Mesendoderm (in vitro differentiated cells): ENCODE results near the gene RBM33.

Source experiments
- DNase-seq: peaks from one replicate; pipeline ENCODE4 v3.0.0; 2013
- H2AK5ac ChIP-seq: 2 replicates; pipeline ENCODE4 v1.6.1; 2013; ENCODE audit warnings: low read length, inconsistent platforms
- H2BK120ac ChIP-seq: 2 replicates; pipeline ENCODE4 v1.6.1; 2013; ENCODE audit warnings: low read depth, mild to moderate bottlenecking, low read length, moderate library complexity, mixed read lengths
- H2BK15ac ChIP-seq: replicated peaks from 2 replicates; pipeline ENCODE4 v1.6.1; 2013; ENCODE audit warnings: low read depth, mild to moderate bottlenecking, moderate library complexity
- H2BK5ac ChIP-seq: 2 replicates; pipeline ENCODE4 v1.6.1; 2013; ENCODE audit warnings: low read length, inconsistent platforms
- H3K18ac ChIP-seq: 2 replicates; pipeline ENCODE4 v1.6.1; 2013; ENCODE audit warnings: mild to moderate bottlenecking, low read length, mixed read lengths
- H3K23ac ChIP-seq: one replicate; pipeline ENCODE4 v1.6.1; 2013; ENCODE audit warnings: low read length
- H3K27ac ChIP-seq: 2 replicates; pipeline ENCODE4 v1.5.1; 2013; ENCODE audit warnings: low read depth, mild to moderate bottlenecking, inconsistent platforms, low read length, moderate library complexity
- H3K27me3 ChIP-seq: 2 replicates; pipeline ENCODE4 v1.6.1; 2013; ENCODE audit warnings: low read length, control low read depth, mild to moderate bottlenecking, inconsistent platforms; ENCODE audit not compliant: insufficient read depth, poor library complexity
- H3K36me3 ChIP-seq: 2 replicates; pipeline ENCODE4 v1.6.1; 2013; ENCODE audit warnings: low read length, inconsistent platforms; ENCODE audit not compliant: control insufficient read depth, insufficient read depth
- H3K4ac ChIP-seq: one replicate; pipeline ENCODE4 v1.6.1; 2013; ENCODE audit warnings: low read depth, mild to moderate bottlenecking, low read length, moderate library complexity
- H3K4me1 ChIP-seq: 2 replicates; pipeline ENCODE4 v1.6.1; 2013; ENCODE audit warnings: low read depth, low read length, inconsistent platforms; ENCODE audit not compliant: control insufficient read depth
- H3K4me2 ChIP-seq: 2 replicates; pipeline ENCODE4 v1.6.1; 2013; ENCODE audit warnings: low read length
- H3K4me3 ChIP-seq: 2 replicates; pipeline ENCODE4 v1.5.1; 2013; ENCODE audit warnings: mild to moderate bottlenecking, low read length
- H3K56ac ChIP-seq: one replicate; pipeline ENCODE4 v1.6.1; 2013; ENCODE audit warnings: low read length
- H3K79me1 ChIP-seq: 2 replicates; pipeline ENCODE4 v1.6.1; 2013; ENCODE audit warnings: low read length, inconsistent platforms
- H3K79me2 ChIP-seq: 2 replicates; pipeline ENCODE4 v1.6.1; 2013; ENCODE audit warnings: mild to moderate bottlenecking, low read length; ENCODE audit not compliant: control insufficient read depth, insufficient read depth
- H3K9ac ChIP-seq: 2 replicates; pipeline ENCODE4 v1.6.1; 2013; ENCODE audit warnings: low read length, inconsistent platforms
- H4K5ac ChIP-seq: one replicate; pipeline ENCODE4 v1.6.1; 2013; ENCODE audit warnings: low read length
- H4K8ac ChIP-seq: one replicate; pipeline ENCODE4 v1.6.1; 2013; ENCODE audit warnings: low read depth, mild to moderate bottlenecking, control low read depth, low read length, moderate library complexity
- WGBS: extraction: QIAGEN DNeasy Blood & Tissue Kit; methylation state at CpG from one replicate; pipeline ENCODE4 v1.1.7; 2013; ENCODE audit warnings: low lambda C conversion rate, missing lambda C conversion rate; ENCODE audit not compliant: insufficient coverage; ENCODE audit errors: extremely low coverage; 5-methylcytosine and 5-hydroxymethylcytosine counted together

RBM33 gene

DNA sequence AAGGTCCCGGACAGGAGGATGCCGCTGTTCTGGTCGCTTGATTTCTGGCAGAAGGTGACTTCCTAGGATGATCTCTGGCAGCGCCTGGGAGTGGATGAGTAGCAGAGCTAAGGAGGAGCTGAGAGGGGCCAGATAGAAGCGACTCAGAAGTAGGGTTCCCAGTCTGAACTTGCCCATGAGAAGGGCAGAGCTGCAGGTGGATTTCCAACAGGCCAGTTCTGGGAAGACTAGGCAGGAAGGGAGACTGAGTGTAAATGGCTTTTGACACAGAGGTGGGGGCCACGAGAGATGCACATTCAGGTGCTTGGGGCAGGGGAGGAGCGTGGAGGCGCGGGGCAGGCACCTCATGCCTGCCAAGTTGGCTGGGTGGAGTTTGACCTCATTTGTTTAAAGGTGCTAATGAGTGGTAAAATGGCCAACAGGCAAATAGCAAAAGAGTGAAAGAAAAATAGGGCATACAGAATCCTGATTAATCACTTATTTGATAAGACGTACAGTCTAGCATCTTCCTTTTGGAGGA, 109.0 kb downstream of the RBM33 start:
- H3K9ac ChIP-seq, result no peak overlapping the region
- H3K27me3 ChIP-seq, result no peaks in the 10 kb centered on the region
- peaks cover 30% of the 10 kb centered on the region for H3K79me1 ChIP-seq
- H3K4ac ChIP-seq, result no peak overlapping the region
- H3K18ac ChIP-seq, result no peak overlapping the region
- peaks cover 31% of the 10 kb centered on the region for H3K79me2 ChIP-seq
- peaks cover 11% of the 10 kb centered on the region for H3K4me1 ChIP-seq
- H3K4me2 ChIP-seq, result no peak overlapping the region
- no peak overlapping the region for H3K4me3 ChIP-seq
- H4K8ac ChIP-seq, result no peak overlapping the region
- no peak overlapping the region for H3K23ac ChIP-seq
- no peak overlapping the region for H3K56ac ChIP-seq
- no peak overlapping the region for H2BK5ac ChIP-seq
- H2AK5ac ChIP-seq, result no peak overlapping the region
- H2BK15ac ChIP-seq, result no peak overlapping the region
- no peaks in the 10 kb centered on the region for H3K36me3 ChIP-seq
- H4K5ac ChIP-seq, result no peak overlapping the region
- no peak overlapping the region for H3K27ac ChIP-seq
- no CpG with 5 or more reads among the region's 10 CpGs for WGBS
- no peak overlapping the region for H2BK120ac ChIP-seq
- no peak for DNase-seq

DNA sequence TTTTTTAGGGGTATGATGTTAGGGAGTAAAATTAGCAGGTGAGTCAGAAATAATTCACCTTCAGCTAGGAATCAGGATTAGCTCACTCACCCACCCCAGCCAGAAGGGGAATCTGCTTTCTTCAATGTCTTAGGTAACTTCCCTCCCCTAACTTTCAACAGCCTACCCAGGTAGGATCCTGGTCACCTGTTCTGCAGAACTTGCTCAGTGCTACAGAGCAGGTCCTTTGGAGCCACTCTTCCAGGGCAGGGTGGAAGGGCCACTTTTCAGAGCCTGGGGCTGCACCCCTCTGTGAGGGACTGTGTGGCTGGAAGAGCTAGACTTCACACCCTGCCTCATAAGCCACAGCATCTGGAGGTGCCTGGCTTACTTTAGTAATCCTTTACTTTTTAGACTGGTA, 109.7 kb downstream of the RBM33 start:
- Histone ChIP-seq H3K18ac (no peak overlapping the region), H3K9ac (no peak overlapping the region), H3K4me1 (peaks cover 11% of the 10 kb centered on the region), H3K79me2 (peaks cover 25% of the 10 kb centered on the region), H3K27me3 (no peaks in the 10 kb centered on the region), H3K4me2 (no peak overlapping the region), H4K5ac (no peak overlapping the region), H3K23ac (no peak overlapping the region), H3K4ac (no peak overlapping the region), H3K56ac (no peak overlapping the region), H3K79me1 (peaks cover 28% of the 10 kb centered on the region), H2AK5ac (no peak overlapping the region), H4K8ac (no peak overlapping the region), H3K4me3 (no peak overlapping the region), H3K27ac (no peak overlapping the region), H3K36me3 (no peaks in the 10 kb centered on the region), H2BK120ac (no peak overlapping the region), H2BK15ac (no peak overlapping the region), H2BK5ac (no peak overlapping the region)
- no peak for DNase-seq

DNA sequence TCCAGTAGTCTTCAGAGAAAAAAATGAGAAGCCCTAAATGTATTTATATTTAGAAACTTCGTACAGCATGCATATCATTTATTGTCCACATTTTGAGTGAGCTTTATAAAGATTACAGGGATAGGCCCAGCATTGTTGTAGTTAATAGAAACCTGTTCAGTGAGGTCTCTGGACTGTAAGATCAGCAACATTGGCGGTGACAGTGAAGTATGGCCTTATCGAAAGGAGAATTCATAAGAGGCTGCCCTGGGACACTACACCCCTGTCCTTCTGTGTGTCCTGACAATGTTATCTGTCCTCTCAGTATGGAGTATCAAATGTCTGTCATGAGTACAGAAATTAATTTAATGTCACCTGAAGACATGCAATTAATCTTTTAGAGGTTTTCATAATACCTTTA, 110.6 kb downstream of the RBM33 start:
- H3K4me3 ChIP-seq, result no peak overlapping the region
- H2AK5ac ChIP-seq, result no peak overlapping the region
- H3K36me3 ChIP-seq, result no peaks in the 10 kb centered on the region
- H3K23ac ChIP-seq, result no peak overlapping the region
- peaks cover 11% of the 10 kb centered on the region for H3K4me1 ChIP-seq
- no peak overlapping the region for H3K4ac ChIP-seq
- no peak overlapping the region for H3K56ac ChIP-seq
- H4K5ac ChIP-seq, result no peak overlapping the region
- no peak overlapping the region for H4K8ac ChIP-seq
- H3K27ac ChIP-seq, result no peak overlapping the region
- H3K4me2 ChIP-seq, result no peak overlapping the region
- peaks cover 28% of the 10 kb centered on the region for H3K79me1 ChIP-seq
- no peak for DNase-seq
- no peak overlapping the region for H2BK15ac ChIP-seq
- no peak overlapping the region for H3K18ac ChIP-seq
- H3K9ac ChIP-seq, result no peak overlapping the region
- no CpG with 5 or more reads among the region's 3 CpGs for WGBS
- no peaks in the 10 kb centered on the region for H3K27me3 ChIP-seq
- H2BK120ac ChIP-seq, result no peak overlapping the region
- H3K79me2 ChIP-seq, result peaks cover 25% of the 10 kb centered on the region
- H2BK5ac ChIP-seq, result no peak overlapping the region

DNA sequence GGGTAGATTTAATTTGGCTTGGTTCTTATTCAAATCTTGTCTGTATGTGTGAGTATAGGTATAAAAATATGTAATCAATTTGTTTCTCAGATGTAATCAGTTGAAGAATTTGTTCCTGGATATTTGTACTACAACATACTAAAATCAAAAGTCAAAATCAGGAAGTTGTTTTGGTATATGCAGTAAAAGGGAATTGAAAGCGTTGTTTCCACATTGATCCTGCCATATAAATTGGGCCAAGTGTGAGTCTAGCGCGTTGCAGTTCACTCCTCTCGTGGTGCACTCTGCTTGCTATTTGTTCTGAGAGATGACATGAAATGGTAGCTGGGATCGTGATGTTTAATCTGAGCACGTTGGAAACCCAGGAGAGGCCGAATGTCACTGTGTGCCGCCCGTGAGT, 111.9 kb downstream of the RBM33 start:
- Histone ChIP-seq H3K27me3 (no peaks in the 10 kb centered on the region), H3K4me3 (no peak overlapping the region), H2BK5ac (no peak overlapping the region), H4K5ac (no peak overlapping the region), H3K18ac (no peak overlapping the region), H2BK15ac (no peak overlapping the region), H3K79me1 (peaks cover 30% of the 10 kb centered on the region), H3K9ac (no peak overlapping the region), H2AK5ac (no peak overlapping the region), H2BK120ac (no peak overlapping the region), H3K4me2 (no peak overlapping the region), H3K4me1 (peaks cover 11% of the 10 kb centered on the region), H3K79me2 (peaks cover 27% of the 10 kb centered on the region), H3K56ac (no peak overlapping the region), H3K27ac (no peak overlapping the region), H4K8ac (no peak overlapping the region), H3K4ac (no peak overlapping the region), H3K36me3 (no peaks in the 10 kb centered on the region), H3K23ac (no peak overlapping the region)
- WGBS, result no CpG with 5 or more reads among the region's 9 CpGs
- DNase-seq, result no peak

DNA sequence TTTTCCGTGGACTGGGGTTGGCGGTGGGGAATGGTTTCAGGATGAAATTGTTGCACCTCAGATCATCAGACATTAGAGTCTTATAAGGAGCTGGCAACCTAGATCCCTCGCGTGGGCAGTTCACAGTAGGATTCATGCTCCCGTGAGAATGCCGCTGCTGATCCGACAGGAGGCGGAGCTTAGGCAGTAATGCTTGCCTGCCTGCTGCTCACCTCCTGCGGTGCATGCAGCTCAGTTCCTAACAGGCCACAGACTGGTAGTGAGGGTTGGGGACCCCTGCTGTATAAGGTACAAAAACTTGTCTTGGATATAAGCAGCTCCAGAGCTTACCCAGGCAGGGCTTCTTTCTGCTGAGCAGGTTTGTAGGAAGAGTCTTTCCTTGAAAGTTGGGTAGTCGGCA, 113.9 kb downstream of the RBM33 start:
- Histone ChIP-seq H3K4me3 (no peak overlapping the region), H2BK120ac (no peak overlapping the region), H4K5ac (no peak overlapping the region), H3K4ac (no peak overlapping the region), H3K27ac (no peak overlapping the region), H3K56ac (no peak overlapping the region), H3K79me2 (peaks cover 27% of the 10 kb centered on the region), H2BK15ac (no peak overlapping the region), H4K8ac (no peak overlapping the region), H3K79me1 (peaks cover 34% of the 10 kb centered on the region), H2BK5ac (no peak overlapping the region), H3K18ac (no peak overlapping the region), H3K9ac (no peak overlapping the region), H3K23ac (no peak overlapping the region), H2AK5ac (no peak overlapping the region), H3K4me2 (no peak overlapping the region), H3K4me1 (peaks cover 11% of the 10 kb centered on the region), H3K27me3 (no peaks in the 10 kb centered on the region), H3K36me3 (no peaks in the 10 kb centered on the region)
- DNase-seq, result peak; percentile 56
- WGBS, result no CpG with 5 or more reads among the region's 10 CpGs

DNA sequence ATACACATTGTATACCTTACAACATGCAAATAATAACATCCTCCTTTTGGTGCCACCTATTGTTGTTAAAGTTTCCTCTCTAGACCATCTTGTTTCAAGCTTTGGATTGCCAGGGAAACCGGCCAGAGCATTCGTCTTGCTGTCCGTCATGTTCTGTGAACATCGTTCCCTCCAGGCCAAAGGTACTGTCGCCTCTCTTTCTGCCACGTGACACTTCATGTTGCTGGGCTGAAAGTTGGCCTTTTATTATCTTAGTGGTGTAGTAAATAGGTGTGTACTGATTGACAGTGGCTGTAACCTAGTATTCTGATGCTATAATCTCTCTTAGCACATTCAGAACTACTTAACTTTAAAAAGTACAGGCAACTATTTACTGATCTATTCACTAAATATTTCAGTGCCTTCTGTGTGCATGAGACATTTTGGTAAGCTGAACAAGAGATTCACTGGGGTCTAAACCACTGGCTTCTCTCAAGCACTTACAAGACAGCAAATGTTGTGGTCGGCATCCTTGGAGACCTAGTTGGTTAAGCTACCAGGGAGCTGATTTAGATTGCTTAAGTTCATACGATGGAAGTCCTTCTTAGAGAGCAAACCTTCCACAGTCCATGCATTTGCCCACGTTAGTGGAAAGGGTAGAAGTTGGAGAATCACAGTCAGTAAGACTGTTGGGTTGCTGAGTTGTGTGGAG, 115.4 kb downstream of the RBM33 start:
- peaks cover 17% of the 10 kb centered on the region for H3K79me2 ChIP-seq
- H4K5ac ChIP-seq, result no peak overlapping the region
- H2AK5ac ChIP-seq, result no peak overlapping the region
- H2BK5ac ChIP-seq, result no peak overlapping the region
- H3K18ac ChIP-seq, result no peak overlapping the region
- no peak overlapping the region for H3K4ac ChIP-seq
- H3K27ac ChIP-seq, result no peak overlapping the region
- no peak overlapping the region for H2BK15ac ChIP-seq
- H3K23ac ChIP-seq, result no peak overlapping the region
- no peak overlapping the region for H3K4me3 ChIP-seq
- peaks cover 2% of the 10 kb centered on the region for H3K4me1 ChIP-seq
- DNase-seq, result no peak
- no peak overlapping the region for H3K56ac ChIP-seq
- no peaks in the 10 kb centered on the region for H3K27me3 ChIP-seq
- peaks cover 26% of the 10 kb centered on the region for H3K79me1 ChIP-seq
- WGBS, result no CpG with 5 or more reads among the region's 9 CpGs
- H3K9ac ChIP-seq, result no peak overlapping the region
- H2BK120ac ChIP-seq, result no peak overlapping the region
- H3K36me3 ChIP-seq, result no peaks in the 10 kb centered on the region
- no peak overlapping the region for H4K8ac ChIP-seq
- no peak overlapping the region for H3K4me2 ChIP-seq
